NK-92 (cell line): ENCODE results near the gene SLC2A5.
"Not testable (repeated sequence)": the region's sequence is repeated elsewhere in the genome, so short reads cannot be mapped to it uniquely, and the experiment has no call there.

Source experiments
- DNase-seq: peaks from one replicate; lab custom pipeline; 2025; ENCODE audit not compliant: unreplicated experiment; lab: John Stamatoyannopoulos, UW

Gene SLC2A5

GRCh38 chr1:9069326-9070100, at the start of gene SLC2A5:
SLC2A5 (minus strand) TSS chr1:9069635; CDS start chr1:9069536, 99 bp downstream.
- DNase-seq = no peak

GRCh38 chr1:9118186-9118585, 48.8 kb upstream of the SLC2A5 start:
- DNase-seq = no peak

GRCh38 chr1:9115351-9116205, 46.1 kb upstream of the SLC2A5 start:
- no peak for DNase-seq

GRCh38 chr1:9112961-9113880, 43.8 kb upstream of the SLC2A5 start:
- DNase-seq = no peak

GRCh38 chr1:9111957-9112356, 42.5 kb upstream of the SLC2A5 start:
- no peak for DNase-seq

GRCh38 chr1:9111357-9111691, 41.9 kb upstream of the SLC2A5 start:
- no peak for DNase-seq

GRCh38 chr1:9110669-9111356, 41.4 kb upstream of the SLC2A5 start:
- DNase-seq = no peak

GRCh38 chr1:9108056-9108665, 38.7 kb upstream of the SLC2A5 start:
- DNase-seq = no peak

- DNase-seq = no peak
Observed at GRCh38 chr1:9107136-9107535, 37.7 kb upstream of the SLC2A5 start.

- DNase-seq = no peak
Observed at GRCh38 chr1:9106286-9106685, 36.9 kb upstream of the SLC2A5 start.

GRCh38 chr1:9105336-9105867, 36.0 kb upstream of the SLC2A5 start:
- no peak for DNase-seq

- DNase-seq = no peak
Observed at GRCh38 chr1:9101510-9102146, 32.2 kb upstream of the SLC2A5 start.

GRCh38 chr1:9100471-9101043, 31.1 kb upstream of the SLC2A5 start:
- DNase-seq = no peak

GRCh38 chr1:9099555-9099954, 30.1 kb upstream of the SLC2A5 start:
- no peak for DNase-seq

- no peak for DNase-seq
Observed at GRCh38 chr1:9097947-9098705, 28.7 kb upstream of the SLC2A5 start.

GRCh38 chr1:9095818-9096217, 26.4 kb upstream of the SLC2A5 start:
- no peak for DNase-seq

- DNase-seq = not testable (repeated sequence)
Observed at GRCh38 chr1:9093996-9094595, 24.7 kb upstream of the SLC2A5 start.

GRCh38 chr1:9093581-9093980, 24.1 kb upstream of the SLC2A5 start:
- no peak for DNase-seq
